ENCODE measurements around the gene LUC7L. TPM values are rescaled to one million over a fixed set of nuclear protein-coding genes. Genes with fewer than 3 reads are reported as not detected.
A peak's percentile ranks its signal among the peaks of the same experiment; 100 is the strongest.
"Not testable (repeated sequence)": the region's sequence is repeated elsewhere in the genome, so short reads cannot be mapped to it uniquely, and the experiment has no call there.

Gene LUC7L
- total RNA-seq, 6 experiments from 2014 or later, result 35.8 to 47.5 (median 41.7) TPM

- no peak for TF ChIP-seq CTCF (IDR thresholded peaks at IDR 0.05)
- Mint-ChIP-seq H3K27me3 (ENCODE audit: insufficient read depth) (peaks cover 26% of the 10 kb centered on the region), H3K27ac (no peak overlapping the region), H3K9me3 (no peaks in the 10 kb centered on the region), H3K4me1 (ENCODE audit: low read depth) (peaks cover 5% of the 10 kb centered on the region; the same call in 1 of the 2 replicates), H3K4me3 (no peak overlapping the region), H3K36me3 (ENCODE audit: low read depth) (no peaks in the 10 kb centered on the region)
- DNase-seq, result no peak
These were observed 50.6 kb downstream of the LUC7L start for GRCh38 chr16:178668-179015.

- TF ChIP-seq CTCF (IDR thresholded peaks at IDR 0.05), result peak; percentile 6; the same call in 1 of the 2 replicates
- Mint-ChIP-seq H3K4me1 (ENCODE audit: low read depth) (peaks cover 5% of the 10 kb centered on the region; the same call in 1 of the 2 replicates), H3K27me3 (ENCODE audit: insufficient read depth) (peaks cover 26% of the 10 kb centered on the region), H3K36me3 (ENCODE audit: low read depth) (no peaks in the 10 kb centered on the region), H3K9me3 (no peaks in the 10 kb centered on the region), H3K4me3 (no peak overlapping the region), H3K27ac (no peak overlapping the region)
- no peak for DNase-seq
These were observed 51.1 kb downstream of the LUC7L start for GRCh38 chr16:177981-178667.

GRCh38 chr16:177394-177822, 51.8 kb downstream of the LUC7L start:
- Mint-ChIP-seq H3K27me3 (ENCODE audit: insufficient read depth) (peaks cover 26% of the 10 kb centered on the region), H3K9me3 (no peaks in the 10 kb centered on the region), H3K27ac (no peak overlapping the region), H3K36me3 (ENCODE audit: low read depth) (no peaks in the 10 kb centered on the region), H3K4me3 (no peak overlapping the region), H3K4me1 (ENCODE audit: low read depth) (peaks cover 5% of the 10 kb centered on the region; the same call in 1 of the 2 replicates)
- no peak for TF ChIP-seq CTCF (IDR thresholded peaks at IDR 0.05)
- DNase-seq, result no peak

- DNase-seq; H3K36me3 Mint-ChIP-seq (ENCODE audit: low read depth); H3K27ac Mint-ChIP-seq; H3K4me3 Mint-ChIP-seq; H3K9me3 Mint-ChIP-seq; H3K4me1 Mint-ChIP-seq (ENCODE audit: low read depth): not testable (repeated sequence)
- H3K27me3 Mint-ChIP-seq (ENCODE audit: insufficient read depth), result peaks cover 25% of the 10 kb centered on the region
These were observed 52.5 kb downstream of the LUC7L start, which contains the start of gene HBA1 for GRCh38 chr16:176477-177382. Gene HBA1, plus strand, starts transcription at chr16:176680. Its CDS starts 37 bp downstream, at chr16:176717.

- H3K4me3 Mint-ChIP-seq; H3K27ac Mint-ChIP-seq; H3K9me3 Mint-ChIP-seq; H3K4me1 Mint-ChIP-seq (ENCODE audit: low read depth); DNase-seq; H3K36me3 Mint-ChIP-seq (ENCODE audit: low read depth): not testable (repeated sequence)
- peaks cover 30% of the 10 kb centered on the region for H3K27me3 Mint-ChIP-seq (ENCODE audit: insufficient read depth)
These were observed 53.2 kb downstream of the LUC7L start for GRCh38 chr16:176006-176405.

- TF ChIP-seq CTCF (IDR thresholded peaks at IDR 0.05), result no peak
- H3K36me3 Mint-ChIP-seq (ENCODE audit: low read depth), result no peaks in the 10 kb centered on the region
- H3K4me1 Mint-ChIP-seq (ENCODE audit: low read depth), result peaks cover 5% of the 10 kb centered on the region; the same call in 1 of the 2 replicates
- H3K27me3 Mint-ChIP-seq (ENCODE audit: insufficient read depth), result peaks cover 30% of the 10 kb centered on the region
- H3K4me3 Mint-ChIP-seq, result no peak overlapping the region
- no peaks in the 10 kb centered on the region for H3K9me3 Mint-ChIP-seq
- no peak overlapping the region for H3K27ac Mint-ChIP-seq
- no peak for DNase-seq
These were observed 54.0 kb downstream of the LUC7L start for GRCh38 chr16:175011-175949.

GRCh38 chr16:173928-174769, 55.1 kb downstream of the LUC7L start:
- not testable (repeated sequence) for H3K4me3 Mint-ChIP-seq; H3K27ac Mint-ChIP-seq; H3K9me3 Mint-ChIP-seq; DNase-seq; H3K36me3 Mint-ChIP-seq (ENCODE audit: low read depth)
- Mint-ChIP-seq H3K4me1 (ENCODE audit: low read depth) (peaks cover 10% of the 10 kb centered on the region; the same call in 1 of the 2 replicates), H3K27me3 (ENCODE audit: insufficient read depth) (peaks cover 34% of the 10 kb centered on the region)

- H3K4me3 Mint-ChIP-seq; DNase-seq; H3K9me3 Mint-ChIP-seq; H3K36me3 Mint-ChIP-seq (ENCODE audit: low read depth); H3K27ac Mint-ChIP-seq: not testable (repeated sequence)
- Mint-ChIP-seq H3K27me3 (ENCODE audit: insufficient read depth) (peaks cover 39% of the 10 kb centered on the region), H3K4me1 (ENCODE audit: low read depth) (peaks cover 10% of the 10 kb centered on the region; the same call in 1 of the 2 replicates)
These were observed 55.9 kb downstream of the LUC7L start for GRCh38 chr16:173211-173854.

All from HFFc6 (cell line).